ENCODE results near the gene HEBP2. TPM values are rescaled to one million over a fixed set of nuclear protein-coding genes. Genes with fewer than 3 reads are reported as not detected.

Gene HEBP2
- total RNA-seq, 2 donors from 2014 or later = 30.9 to 34.0 TPM

DNA sequence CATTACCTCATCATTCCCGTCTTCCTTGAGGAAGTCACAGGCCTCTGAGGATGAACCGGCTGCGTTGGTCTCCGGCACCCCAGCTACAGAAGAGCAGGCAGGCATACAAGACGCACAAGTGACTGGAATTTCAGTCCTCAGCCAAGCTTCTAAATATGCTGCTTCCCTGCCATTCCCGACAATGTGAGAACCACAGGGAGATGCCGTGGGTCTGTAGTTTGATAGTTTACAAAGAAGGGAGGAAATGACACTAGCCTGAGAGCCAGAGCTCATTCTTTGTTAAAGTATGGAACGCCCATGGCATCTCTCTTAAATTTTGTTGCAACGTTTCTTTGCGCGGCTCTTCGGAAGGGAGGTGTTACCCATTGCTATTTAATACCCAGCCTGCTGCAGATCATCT is 25.7 kb downstream of the HEBP2 start:
- no peaks in the 10 kb centered on the region for H3K9me3 Mint-ChIP-seq
- no peak overlapping the region for H3K27ac Mint-ChIP-seq
- ATAC-seq (no peak), DNase-seq (ENCODE audit: low spot score in 2 of 2) (no peak)
- H3K36me3 Mint-ChIP-seq = no peaks in the 10 kb centered on the region

DNA sequence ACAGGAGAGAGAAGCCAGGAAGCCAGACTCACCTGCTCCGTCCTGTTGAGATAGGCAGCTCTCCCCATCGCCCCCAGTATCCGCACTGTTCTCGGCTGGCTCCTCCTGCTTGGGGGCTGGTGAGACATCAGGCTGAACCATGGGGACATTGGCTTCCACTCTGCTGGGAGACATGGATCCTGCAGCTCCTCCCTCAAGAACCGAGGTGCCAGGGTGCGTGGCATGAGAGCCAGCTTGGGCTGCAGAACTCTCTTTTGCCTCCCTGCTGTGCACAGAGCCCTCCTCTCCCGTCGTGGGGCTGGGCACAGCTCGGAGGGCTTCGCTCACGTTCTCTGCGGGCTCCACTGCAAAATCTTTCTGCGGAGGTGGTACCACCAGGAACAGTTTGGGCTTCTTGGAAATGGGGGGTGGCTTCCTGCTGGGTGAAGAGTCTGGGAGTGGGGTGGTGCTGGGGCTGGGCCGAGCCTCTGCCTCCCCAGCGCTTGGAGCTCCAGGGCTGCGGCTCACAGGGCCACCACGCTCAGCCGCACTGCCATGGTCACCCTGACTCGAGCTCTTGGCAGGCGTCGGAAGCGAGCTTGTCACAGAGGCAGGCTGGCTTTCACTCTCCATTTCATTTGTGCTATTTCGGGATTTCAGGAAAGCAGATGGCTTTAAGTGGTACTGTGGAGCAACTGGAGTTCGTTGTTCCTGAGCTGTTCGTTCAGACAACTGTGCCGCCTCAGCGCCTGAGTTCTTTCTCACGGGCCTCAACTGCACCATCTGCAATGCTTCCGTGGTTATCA is 26.5 kb downstream of the HEBP2 start:
- no peaks in the 10 kb centered on the region for H3K36me3 Mint-ChIP-seq
- H3K27ac Mint-ChIP-seq = no peak overlapping the region
- no peak for ATAC-seq
- no peaks in the 10 kb centered on the region for H3K9me3 Mint-ChIP-seq
- no peak for DNase-seq (ENCODE audit: low spot score in 2 of 2)

DNA sequence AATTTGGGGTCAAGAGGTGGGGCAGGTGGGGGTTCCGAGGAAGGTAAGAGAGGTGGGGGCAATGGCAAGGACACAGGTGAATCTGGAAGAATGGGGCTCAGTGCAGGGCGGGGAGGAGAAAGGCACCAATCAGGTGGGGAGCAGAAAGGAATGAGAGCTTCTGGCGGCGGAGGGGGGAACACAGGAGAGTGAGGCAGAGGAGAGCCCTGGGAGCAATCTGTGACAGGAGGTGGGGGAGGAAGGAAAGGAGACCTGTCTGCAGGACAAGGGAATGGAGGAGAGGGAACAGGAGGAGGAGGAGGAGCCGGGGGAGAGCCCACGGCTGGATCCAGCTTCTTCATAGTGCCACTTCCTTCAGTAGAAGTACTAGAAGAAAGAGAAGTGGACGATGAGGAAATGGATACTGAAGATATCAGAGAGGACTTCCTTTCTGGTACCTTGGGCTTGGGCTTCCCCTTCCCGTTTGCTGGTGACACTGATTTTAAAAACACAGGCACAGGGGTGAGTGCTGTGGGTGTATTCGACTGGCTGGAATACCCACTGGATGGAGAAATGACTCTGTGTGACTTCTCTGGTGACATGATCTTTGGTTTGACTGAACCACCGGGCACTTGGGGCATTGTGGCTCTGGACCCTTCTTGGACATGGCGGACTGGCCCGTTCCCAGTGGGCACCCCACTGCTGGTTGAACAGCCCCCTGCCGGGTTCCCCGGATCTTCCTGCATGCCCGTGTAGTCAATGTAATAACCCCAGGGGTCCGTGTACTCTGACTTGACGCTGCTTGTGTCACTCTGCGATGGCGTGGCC is 27.4 kb downstream of the HEBP2 start:
- ATAC-seq = no peak
- no peak for DNase-seq (ENCODE audit: low spot score in 2 of 2)
- Mint-ChIP-seq H3K36me3 (no peaks in the 10 kb centered on the region), H3K9me3 (no peaks in the 10 kb centered on the region), H3K27ac (peak overlapping the region in 1 of 2 donors; percentile 69)

DNA sequence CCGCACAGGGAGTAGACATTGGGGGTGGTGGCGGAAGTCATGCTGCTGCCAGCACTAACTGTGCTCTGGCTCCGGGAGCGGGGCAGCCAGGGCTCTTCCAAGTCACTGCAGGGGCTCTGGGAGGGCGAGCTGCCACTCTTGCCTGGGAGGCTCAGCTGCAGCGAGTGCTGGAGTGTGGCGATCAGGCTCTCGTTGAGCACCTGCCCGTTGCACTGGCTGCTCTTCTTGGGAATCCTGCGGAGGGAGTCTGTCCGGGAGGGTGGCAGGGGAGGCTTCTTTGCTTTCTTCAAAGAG is 28.0 kb downstream of the HEBP2 start:
- Mint-ChIP-seq H3K9me3 (no peaks in the 10 kb centered on the region), H3K27ac (no peak overlapping the region), H3K36me3 (no peaks in the 10 kb centered on the region)
- DNase-seq (ENCODE audit: low spot score in 2 of 2) (no peak), ATAC-seq (no peak)

DNA sequence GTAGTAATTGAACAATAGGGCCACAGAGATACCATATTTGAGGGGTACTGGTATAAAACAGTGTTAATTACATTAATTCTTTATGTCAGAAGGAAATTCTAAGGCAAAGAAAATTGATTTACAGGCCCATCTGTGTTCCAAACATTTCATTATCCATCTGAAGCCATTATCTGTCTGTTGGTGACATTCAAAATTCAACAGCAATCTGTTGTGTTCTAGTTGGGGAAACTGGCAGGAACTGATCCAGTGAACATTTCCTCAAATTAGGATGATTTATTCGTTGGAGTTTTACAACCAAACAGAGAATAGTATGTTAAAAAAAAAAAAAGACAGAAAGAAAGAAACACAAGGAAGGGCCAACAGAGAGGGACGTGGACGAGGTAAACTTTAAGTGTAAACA is 30.1 kb downstream of the HEBP2 start:
- DNase-seq (ENCODE audit: low spot score in 2 of 2) (no peak), ATAC-seq (no peak)
- Mint-ChIP-seq H3K36me3 (no peaks in the 10 kb centered on the region), H3K27ac (no peak overlapping the region), H3K9me3 (no peaks in the 10 kb centered on the region)

DNA sequence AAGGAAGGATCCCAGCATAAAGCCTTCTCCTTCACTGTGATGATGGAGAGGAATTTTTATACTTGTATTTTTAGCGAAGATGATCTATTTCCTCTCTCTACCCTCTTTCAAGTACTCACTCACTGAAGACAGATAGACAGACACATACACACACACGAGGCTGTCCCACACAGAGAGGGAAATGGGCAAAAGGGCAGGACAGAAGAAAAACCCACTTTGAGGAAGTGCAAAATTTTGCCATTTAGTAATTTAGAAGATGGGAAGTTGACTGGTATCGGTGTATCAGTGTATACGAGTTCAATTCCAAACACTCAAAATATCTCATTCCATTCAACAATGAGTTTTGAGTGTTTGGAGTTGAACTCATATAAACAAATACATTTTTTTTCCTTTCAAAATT is 30.9 kb downstream of the HEBP2 start:
- DNase-seq (ENCODE audit: low spot score in 2 of 2) = no peak
- Mint-ChIP-seq H3K27ac (no peak overlapping the region), H3K9me3 (no peaks in the 10 kb centered on the region), H3K36me3 (no peaks in the 10 kb centered on the region)
- no peak for ATAC-seq

DNA sequence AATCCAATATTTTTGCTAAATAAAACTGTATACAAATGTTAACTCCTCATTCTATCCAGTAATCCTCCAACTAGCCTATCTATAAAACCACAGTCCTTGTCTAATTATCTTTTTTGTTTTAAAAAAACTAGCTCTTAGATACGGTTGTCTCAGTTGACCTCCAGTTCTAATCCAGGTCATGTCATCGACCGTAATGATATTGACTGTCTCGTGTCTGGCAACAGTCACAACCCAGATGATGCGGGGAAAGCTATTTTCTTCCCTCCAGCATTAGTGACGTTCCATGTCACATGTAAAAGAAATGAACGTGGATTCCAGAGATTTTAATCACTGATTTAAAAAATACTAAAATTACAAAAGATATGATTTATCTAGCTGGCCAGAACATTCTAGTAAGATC is 35.5 kb downstream of the HEBP2 start:
- H3K9me3 Mint-ChIP-seq = no peaks in the 10 kb centered on the region
- ATAC-seq (no peak), DNase-seq (ENCODE audit: low spot score in 2 of 2) (no peak)
- H3K27ac Mint-ChIP-seq = no peak overlapping the region
- no peaks in the 10 kb centered on the region for H3K36me3 Mint-ChIP-seq

DNA sequence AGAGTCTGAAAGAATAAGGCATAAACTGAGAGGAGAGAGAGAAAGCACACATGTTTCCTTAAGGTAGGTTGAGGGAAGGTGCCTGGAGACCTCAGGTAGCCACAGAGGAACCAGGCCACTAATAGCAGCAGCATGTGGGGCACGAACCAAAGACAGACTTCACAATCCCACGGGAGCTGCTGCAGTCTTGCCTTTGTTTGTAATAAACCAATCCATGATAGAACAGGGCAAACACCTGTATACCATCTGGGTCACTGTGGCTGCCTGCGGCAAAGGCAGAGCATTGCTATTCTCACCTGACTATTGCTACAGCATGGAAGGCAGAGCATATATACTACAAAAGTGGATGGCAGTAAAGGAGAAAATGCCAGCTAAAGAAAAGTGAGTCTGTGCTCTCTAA is 36.3 kb downstream of the HEBP2 start:
- DNase-seq (ENCODE audit: low spot score in 2 of 2) = no peak
- no peaks in the 10 kb centered on the region for H3K36me3 Mint-ChIP-seq
- no peak overlapping the region for H3K27ac Mint-ChIP-seq
- no peaks in the 10 kb centered on the region for H3K9me3 Mint-ChIP-seq
- no peak for ATAC-seq

DNA sequence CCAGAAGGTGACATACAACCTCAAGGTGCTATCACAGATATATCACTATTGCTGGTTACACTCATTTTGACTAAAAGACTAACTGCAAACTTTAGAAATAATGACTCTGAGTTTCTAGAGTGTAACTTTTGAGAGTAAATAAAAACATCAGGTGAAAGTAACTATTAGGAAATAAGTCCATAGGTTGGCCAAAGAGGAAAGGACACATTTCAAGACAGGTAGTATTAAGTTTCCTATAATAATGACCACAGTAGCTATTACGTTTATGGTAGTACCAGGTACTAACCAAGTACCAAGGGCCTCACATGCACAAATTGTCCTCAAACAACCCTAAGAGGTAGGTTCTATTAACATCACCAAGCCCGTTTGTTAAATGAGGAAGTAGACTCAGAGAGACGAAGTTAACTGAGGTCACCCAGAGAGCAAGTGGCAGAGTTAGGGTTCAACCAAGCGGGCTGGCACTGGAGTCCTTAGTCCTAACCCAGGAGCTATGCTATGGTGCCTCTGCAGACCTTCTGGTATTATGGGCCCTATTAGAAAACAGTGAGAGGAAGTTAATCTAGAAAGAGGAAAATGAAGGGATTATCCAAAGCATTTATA is 36.8 kb downstream of the HEBP2 start:
- H3K36me3 Mint-ChIP-seq = no peaks in the 10 kb centered on the region

DNA sequence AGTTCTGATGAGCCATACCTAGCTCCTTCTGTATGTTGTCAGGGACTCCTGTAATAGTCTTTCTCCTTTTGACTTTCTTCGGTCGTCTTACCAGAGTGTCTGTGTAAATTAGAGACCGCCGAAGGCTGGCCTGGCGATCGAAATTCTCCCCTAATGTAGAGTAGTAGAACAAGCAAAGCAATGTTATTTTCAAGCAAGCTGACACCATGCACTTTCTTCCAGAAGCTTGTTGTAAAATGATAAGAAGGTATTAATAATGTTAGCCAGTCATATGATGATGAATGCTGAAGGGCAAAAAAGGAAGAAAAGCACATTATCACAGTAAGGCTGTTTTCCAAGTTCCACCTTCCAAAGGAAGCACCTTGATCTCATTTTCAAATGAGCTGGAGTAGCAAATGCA is 37.9 kb downstream of the HEBP2 start:
- Mint-ChIP-seq H3K9me3 (no peaks in the 10 kb centered on the region), H3K27ac (no peak overlapping the region), H3K36me3 (no peaks in the 10 kb centered on the region)
- no peak for DNase-seq (ENCODE audit: low spot score in 2 of 2)
- no peak for ATAC-seq

More for the DNA sequence above, 36.8 kb downstream of the HEBP2 start:
- no peaks in the 10 kb centered on the region for H3K9me3 Mint-ChIP-seq
- DNase-seq (ENCODE audit: low spot score in 2 of 2) (no peak), ATAC-seq (no peak)
- no peak overlapping the region for H3K27ac Mint-ChIP-seq

DNA sequence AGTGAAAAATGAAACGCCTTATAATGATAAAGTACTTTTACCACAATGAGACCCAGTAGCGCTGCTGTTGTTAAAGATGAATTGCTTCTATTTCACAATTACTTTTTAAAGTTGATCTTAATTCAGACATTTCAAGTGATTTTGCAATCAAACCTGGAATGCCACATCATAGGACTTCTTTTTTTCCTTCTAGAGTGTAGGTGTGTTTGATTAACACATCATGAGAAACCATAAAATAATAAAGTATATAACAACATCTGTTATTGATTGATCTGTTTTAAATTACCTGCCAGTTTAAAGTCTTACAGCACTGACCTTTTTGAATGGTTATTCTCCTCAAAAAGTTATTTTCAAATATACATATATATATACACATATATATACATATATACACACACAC is 38.6 kb downstream of the HEBP2 start:
- no peak overlapping the region for H3K27ac Mint-ChIP-seq
- H3K36me3 Mint-ChIP-seq = no peaks in the 10 kb centered on the region
- ATAC-seq (no peak), DNase-seq (ENCODE audit: low spot score in 2 of 2) (no peak)
- no peaks in the 10 kb centered on the region for H3K9me3 Mint-ChIP-seq

DNA sequence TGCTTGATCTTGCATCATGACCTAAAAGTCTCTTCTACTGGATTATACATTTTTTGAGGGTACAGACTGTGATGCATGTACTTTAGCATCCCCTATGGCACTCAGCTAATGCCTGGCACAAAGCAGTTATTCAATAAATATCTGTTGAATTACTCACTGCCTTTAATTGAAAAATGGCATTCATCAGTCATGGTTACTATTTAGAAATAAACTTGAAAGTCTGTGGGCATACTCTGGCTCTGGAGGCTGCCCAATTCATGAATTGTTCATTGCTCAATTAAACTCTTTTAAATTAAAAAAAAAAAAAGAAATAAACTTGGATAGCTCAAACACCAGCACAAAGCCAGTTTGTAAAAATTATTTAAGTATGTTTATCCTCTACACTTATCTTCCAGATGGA is 40.0 kb downstream of the HEBP2 start:
- DNase-seq (ENCODE audit: low spot score in 2 of 2) = no peak
- Mint-ChIP-seq H3K36me3 (no peaks in the 10 kb centered on the region), H3K9me3 (no peaks in the 10 kb centered on the region), H3K27ac (no peak overlapping the region)
- no peak for ATAC-seq

DNA sequence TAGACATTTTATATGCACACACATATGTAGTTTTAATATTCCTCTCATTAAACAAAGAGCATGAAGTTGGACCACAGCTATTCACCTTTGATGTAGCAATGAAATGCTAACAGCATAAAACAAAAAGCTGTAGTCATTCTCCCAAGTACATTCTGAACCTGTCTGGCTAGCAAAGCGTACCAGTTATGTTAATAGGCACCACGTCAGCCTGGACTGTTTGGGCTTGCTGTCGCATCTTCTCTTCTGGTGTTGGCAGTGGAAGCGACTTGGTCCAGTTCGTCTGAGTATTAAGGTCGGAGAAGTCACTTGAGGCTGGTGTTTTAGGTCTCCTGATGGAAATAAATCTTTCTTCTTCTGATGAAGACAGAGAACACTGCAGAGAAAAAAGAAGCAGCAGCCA is 42.8 kb downstream of the HEBP2 start:
- H3K9me3 Mint-ChIP-seq = no peaks in the 10 kb centered on the region
- DNase-seq (ENCODE audit: low spot score in 2 of 2) (no peak), ATAC-seq (no peak)
- H3K36me3 Mint-ChIP-seq = no peaks in the 10 kb centered on the region
- no peak overlapping the region for H3K27ac Mint-ChIP-seq

DNA sequence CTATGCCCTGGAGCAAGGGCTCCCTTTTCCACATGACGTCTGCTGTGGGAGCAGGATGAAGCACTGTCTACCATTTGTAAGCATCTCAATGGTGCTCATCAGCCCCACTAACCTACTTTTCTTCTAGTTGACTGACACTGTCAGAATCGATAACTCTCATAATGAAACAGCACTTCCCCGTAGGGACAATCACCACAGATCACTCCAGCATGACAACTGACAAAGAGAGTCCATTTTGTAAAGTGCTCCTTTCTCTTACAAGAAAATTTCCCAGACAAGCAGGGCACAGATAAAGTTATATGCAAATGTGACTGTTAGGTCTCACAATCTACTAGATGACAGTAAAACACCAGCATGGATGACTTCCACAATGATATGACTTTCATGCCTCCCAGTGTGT is 46.4 kb downstream of the HEBP2 start:
- no peak for ATAC-seq
- DNase-seq (ENCODE audit: low spot score in 2 of 2) = no peak
- Mint-ChIP-seq H3K27ac (no peak overlapping the region), H3K36me3 (no peaks in the 10 kb centered on the region), H3K9me3 (no peaks in the 10 kb centered on the region)

DNA sequence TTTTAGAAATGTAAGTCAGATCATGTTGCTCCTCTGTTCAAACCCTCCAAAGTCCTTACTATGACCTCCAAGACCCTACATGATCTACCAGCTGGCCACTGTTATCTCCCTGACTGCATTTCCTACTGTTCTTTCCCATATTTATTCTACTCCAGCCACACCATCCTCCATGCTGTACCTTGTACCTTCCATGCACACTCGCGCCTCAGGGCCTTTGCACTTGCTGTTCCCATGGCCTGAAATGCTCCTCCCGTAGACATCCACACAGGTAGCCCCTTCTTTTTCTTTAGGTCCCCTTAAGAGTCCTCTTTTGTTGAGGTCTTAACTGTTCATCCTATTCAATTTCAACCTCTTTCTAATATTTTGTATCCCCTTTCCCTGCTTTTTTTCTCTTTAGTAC is 47.0 kb downstream of the HEBP2 start:
- Mint-ChIP-seq H3K36me3 (no peaks in the 10 kb centered on the region), H3K27ac (no peak overlapping the region), H3K9me3 (no peaks in the 10 kb centered on the region)
- DNase-seq (ENCODE audit: low spot score in 2 of 2) (no peak), ATAC-seq (no peak)

DNA sequence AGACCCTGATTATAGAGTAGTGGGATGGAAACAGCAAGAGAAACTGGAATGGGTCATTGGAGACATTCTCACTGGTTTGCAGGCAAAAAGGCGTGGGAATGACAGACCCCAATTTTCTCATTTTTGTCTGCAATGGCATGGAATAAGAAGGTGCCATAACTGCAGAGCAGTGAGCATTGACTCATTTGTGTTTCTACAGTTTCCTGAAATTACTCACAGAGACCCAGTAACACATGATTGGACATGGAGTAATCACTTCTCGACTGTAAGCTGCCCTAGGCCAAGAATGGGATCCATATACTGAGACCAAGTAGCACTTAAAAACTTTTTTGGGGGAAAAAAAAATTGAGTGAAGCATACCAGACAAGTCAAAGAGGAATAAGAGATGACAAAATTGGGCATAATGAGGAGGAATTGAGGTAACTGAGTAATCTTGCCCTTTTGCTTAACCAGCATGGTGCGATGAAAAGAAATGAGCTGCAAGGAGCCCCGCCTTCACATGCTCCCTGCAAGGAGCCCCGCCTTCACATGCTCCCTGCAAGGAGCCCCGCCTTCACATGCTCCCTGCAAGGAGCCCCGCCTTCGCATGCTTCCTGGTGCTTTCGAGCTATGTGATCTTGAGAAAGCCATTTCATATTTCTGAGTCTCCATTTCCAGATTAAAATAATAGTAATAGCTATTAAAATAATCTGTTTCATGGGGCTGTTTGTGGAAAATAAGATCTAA is 51.1 kb downstream of the HEBP2 start:
- Mint-ChIP-seq H3K27ac (peak overlapping the region; percentile 28 to 93), H3K36me3 (no peaks in the 10 kb centered on the region), H3K9me3 (no peaks in the 10 kb centered on the region)
- ATAC-seq (peak; percentile 88 to 90), DNase-seq (ENCODE audit: low spot score in 2 of 2) (peak in 1 of 2 donors; percentile 21)

DNA sequence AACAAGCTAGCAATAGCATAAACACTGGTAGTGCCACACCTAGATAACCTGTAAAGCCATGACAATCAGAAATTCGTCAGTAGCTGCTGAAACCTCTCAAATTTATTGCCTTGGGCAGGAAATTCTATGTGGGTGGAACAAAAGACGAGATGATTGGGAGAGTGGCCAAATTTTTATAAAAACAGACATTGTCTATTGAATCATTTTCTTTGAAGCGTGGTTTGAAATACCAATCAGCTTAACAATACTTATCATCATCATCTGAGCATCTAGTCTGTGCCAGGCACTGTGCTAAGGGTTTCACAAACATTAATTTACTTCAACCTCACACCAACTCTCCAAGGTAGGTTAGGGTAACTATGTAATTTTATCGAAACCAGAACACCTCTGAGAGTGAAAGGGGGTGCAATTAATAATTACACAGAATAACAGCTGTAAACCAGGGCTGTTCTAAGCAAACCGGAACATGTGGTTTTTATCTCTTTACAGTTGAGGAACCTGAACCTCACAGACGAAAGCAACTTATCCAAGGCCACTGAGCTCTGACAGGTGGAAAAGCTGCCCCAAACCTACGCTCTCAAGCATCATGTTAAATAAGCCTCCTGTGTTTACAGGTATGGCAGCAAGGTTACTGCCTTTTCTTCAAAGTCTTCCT is 51.9 kb downstream of the HEBP2 start:
- Mint-ChIP-seq H3K27ac (peak overlapping the region; percentile 22 to 28), H3K36me3 (no peaks in the 10 kb centered on the region)
- no peak for DNase-seq (ENCODE audit: low spot score in 2 of 2)

More for the DNA sequence above, 51.9 kb downstream of the HEBP2 start:
- peak; percentile 46 to 56 for ATAC-seq
- H3K9me3 Mint-ChIP-seq = no peaks in the 10 kb centered on the region

Measured in activated naive CD4-positive, alpha-beta T cell treated with anti-CD3 and anti-CD28 coated beads, Interleukin-2, amount 50 U/mL, for 72 hours (primary cell).